Measurements from ENCODE around the gene TLE7. TPM values are rescaled to one million over a fixed set of nuclear protein-coding genes. Genes with fewer than 3 reads are reported as not detected.

The TLE7 gene
- total RNA-seq, 6 experiments from 2014 or later, result not detected

DNA sequence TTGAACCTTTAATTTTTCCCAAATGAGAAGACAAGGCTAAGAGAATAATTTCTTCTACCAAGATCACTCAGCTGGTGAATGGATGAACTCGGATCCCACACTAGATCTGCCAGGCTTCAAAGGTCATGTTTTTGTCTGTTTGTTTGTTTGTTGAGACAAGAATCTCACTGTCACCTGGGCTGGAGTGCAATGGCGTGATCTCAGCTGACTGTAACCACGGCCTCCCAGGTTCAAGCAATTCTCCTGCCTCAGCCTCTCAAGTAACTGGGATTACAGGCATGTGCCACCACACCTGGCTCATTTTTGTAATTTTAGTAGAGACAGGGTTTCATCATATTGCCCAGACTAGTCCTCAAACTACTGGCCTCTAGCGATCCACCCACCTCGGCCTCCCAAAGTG lies 40.7 kb upstream of the TLE7 start:
- Mint-ChIP-seq H3K4me1 (ENCODE audit: low read depth) (peaks cover 25% of the 10 kb centered on the region), H3K27ac (no peak overlapping the region), H3K36me3 (ENCODE audit: low read depth) (peaks cover 18% of the 10 kb centered on the region), H3K27me3 (ENCODE audit: insufficient read depth) (no peaks in the 10 kb centered on the region), H3K4me3 (no peak overlapping the region), H3K9me3 (peaks cover 7% of the 10 kb centered on the region)
- no peak for DNase-seq
- TF ChIP-seq, protein P1, sequence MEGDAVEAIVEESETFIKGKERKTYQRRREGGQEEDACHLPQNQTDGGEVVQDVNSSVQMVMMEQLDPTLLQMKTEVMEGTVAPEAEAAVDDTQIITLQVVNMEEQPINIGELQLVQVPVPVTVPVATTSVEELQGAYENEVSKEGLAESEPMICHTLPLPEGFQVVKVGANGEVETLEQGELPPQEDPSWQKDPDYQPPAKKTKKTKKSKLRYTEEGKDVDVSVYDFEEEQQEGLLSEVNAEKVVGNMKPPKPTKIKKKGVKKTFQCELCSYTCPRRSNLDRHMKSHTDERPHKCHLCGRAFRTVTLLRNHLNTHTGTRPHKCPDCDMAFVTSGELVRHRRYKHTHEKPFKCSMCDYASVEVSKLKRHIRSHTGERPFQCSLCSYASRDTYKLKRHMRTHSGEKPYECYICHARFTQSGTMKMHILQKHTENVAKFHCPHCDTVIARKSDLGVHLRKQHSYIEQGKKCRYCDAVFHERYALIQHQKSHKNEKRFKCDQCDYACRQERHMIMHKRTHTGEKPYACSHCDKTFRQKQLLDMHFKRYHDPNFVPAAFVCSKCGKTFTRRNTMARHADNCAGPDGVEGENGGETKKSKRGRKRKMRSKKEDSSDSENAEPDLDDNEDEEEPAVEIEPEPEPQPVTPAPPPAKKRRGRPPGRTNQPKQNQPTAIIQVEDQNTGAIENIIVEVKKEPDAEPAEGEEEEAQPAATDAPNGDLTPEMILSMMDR (IDR thresholded peaks at IDR 0.05), result no peak

DNA sequence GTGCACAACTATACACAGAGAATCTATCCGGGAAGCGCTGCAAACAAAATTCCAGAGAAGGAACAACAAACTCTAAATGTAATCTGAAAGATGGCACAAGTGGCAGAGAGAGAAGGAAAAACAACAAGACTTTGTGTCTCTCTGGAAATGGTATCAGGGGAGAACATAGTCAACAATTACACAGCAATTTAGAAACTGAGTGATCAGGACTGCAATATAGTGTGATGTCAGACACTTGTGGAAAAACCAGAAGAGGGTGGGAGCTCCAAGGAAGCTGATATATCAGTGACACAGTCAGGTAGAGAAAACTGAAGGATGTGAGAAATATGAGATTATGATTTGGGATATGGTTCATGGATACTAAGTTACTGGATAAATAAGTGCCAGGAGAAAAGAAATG lies 39.1 kb upstream of the TLE7 start:
- Mint-ChIP-seq H3K27ac (no peak overlapping the region), H3K4me3 (no peak overlapping the region)

DNA sequence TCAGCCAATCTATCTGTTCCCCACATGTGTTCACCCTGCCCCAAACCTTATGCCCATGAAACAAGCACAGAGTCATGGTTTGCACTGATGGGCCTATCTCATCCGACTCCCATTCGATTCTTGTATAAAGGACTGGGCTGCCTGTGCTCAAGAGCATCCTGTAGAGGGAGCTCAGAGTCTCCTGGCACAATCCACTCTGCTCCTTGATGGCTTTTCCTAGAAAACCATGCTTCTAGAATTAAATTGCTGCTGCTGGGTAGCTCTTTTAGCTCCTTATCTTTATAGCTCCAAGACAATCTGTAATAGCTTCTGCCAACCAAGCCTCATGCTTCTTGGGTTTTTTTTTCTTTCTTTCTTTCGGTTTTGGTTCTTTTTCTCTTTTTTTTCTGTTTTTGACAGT lies 37.6 kb upstream of the TLE7 start:
- TF ChIP-seq, protein P1 (IDR thresholded peaks at IDR 0.05), result peak; percentile 68
- 0 out of 2 replicates have a peak overlapping the region, but pooled peaks have one; percentile 8 for H3K27ac Mint-ChIP-seq
- no peaks in the 10 kb centered on the region for H3K27me3 Mint-ChIP-seq (ENCODE audit: insufficient read depth)
- no peak overlapping the region for H3K4me3 Mint-ChIP-seq
- DNase-seq, result peak; percentile 26
- H3K9me3 Mint-ChIP-seq, result peaks cover 37% of the 10 kb centered on the region
- H3K4me1 Mint-ChIP-seq (ENCODE audit: low read depth), result peaks cover 40% of the 10 kb centered on the region
- peaks cover 43% of the 10 kb centered on the region for H3K36me3 Mint-ChIP-seq (ENCODE audit: low read depth)

More for the DNA sequence above, 39.1 kb upstream of the TLE7 start:
- TF ChIP-seq, protein P1 (IDR thresholded peaks at IDR 0.05), result no peak
- peaks cover 31% of the 10 kb centered on the region for H3K4me1 Mint-ChIP-seq (ENCODE audit: low read depth)
- no peaks in the 10 kb centered on the region for H3K27me3 Mint-ChIP-seq (ENCODE audit: insufficient read depth)
- H3K36me3 Mint-ChIP-seq (ENCODE audit: low read depth), result peaks cover 34% of the 10 kb centered on the region
- H3K9me3 Mint-ChIP-seq, result peaks cover 23% of the 10 kb centered on the region
- no peak for DNase-seq

DNA sequence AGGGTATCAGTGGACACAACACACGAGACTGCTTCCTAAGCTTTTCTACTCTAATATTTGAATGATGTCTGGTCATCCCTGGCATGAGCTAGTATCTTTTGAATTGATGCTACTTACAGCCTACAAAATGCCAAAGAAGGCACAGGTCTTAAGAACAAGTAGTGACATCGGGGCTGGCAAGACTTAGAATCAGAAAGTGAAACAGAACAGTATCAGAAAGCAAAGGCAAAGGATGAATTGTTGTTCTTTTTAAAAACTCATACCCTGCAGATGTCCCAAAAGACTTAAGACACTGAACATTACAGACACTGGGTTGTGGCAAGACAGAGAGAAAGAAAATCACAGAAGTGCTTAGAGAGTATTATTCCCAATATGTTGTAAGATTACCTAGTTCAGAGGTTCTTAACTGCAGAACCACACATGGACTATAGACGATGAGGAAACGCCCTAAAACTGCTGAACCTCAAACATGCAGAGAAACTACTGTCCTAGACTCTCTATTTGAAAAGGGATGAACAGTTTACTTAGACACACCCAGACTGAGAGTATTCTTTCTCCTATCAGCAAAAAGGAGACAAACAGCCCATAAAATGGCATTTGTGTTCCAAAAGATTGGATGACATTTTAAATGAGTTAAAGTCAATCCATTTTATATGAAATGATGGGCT lies 34.7 kb upstream of the TLE7 start:
- peaks cover 51% of the 10 kb centered on the region for H3K9me3 Mint-ChIP-seq
- DNase-seq, result no peak
- H3K27ac Mint-ChIP-seq, result no peak overlapping the region
- TF ChIP-seq, protein P1 (IDR thresholded peaks at IDR 0.05), result no peak
- peaks cover 58% of the 10 kb centered on the region for H3K4me1 Mint-ChIP-seq (ENCODE audit: low read depth)
- no peaks in the 10 kb centered on the region for H3K27me3 Mint-ChIP-seq (ENCODE audit: insufficient read depth)
- no peak overlapping the region for H3K4me3 Mint-ChIP-seq
- peaks cover 64% of the 10 kb centered on the region for H3K36me3 Mint-ChIP-seq (ENCODE audit: low read depth)

DNA sequence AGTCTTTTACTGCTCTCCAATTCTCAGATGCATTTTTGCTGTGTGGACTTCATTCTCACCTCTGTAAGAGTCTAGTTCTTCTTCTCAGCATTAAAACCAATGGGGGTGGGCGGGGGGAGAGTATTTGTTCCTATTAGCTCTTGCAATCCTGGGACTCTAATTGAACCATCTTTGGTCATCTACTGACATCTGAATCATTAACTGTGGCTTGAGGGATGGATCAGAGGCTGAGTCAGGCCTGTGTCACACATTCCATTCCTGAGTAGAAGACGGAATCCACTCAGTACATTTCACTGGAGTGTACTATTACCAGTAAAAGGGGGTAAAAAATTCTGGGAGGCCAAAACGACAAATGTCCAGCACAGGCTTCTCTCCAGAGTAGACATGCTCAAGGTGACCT lies 33.0 kb upstream of the TLE7 start:
- H3K9me3 Mint-ChIP-seq, result peaks cover 51% of the 10 kb centered on the region
- H3K27ac Mint-ChIP-seq, result peak overlapping the region; percentile 83
- TF ChIP-seq, protein P1 (IDR thresholded peaks at IDR 0.05), result no peak
- H3K4me3 Mint-ChIP-seq, result peak overlapping the region; percentile 59
- peaks cover 64% of the 10 kb centered on the region for H3K36me3 Mint-ChIP-seq (ENCODE audit: low read depth)
- peak; percentile 93 for DNase-seq
- H3K27me3 Mint-ChIP-seq (ENCODE audit: insufficient read depth), result no peaks in the 10 kb centered on the region
- H3K4me1 Mint-ChIP-seq (ENCODE audit: low read depth), result peaks cover 49% of the 10 kb centered on the region

Data from HFFc6 (cell line).